DND-41 (cell line): ENCODE data around the gene MAMSTR.

Experiments used
- EZH2 ChIP-seq: IDR thresholded peaks from 3 replicates; pipeline ENCODE4 v1.6.1; 2012; ENCODE audit warnings: borderline replicate concordance, low read depth, mild to moderate bottlenecking, moderate library complexity, low read length, inconsistent platforms; ENCODE audit not compliant: severe bottlenecking
- TF ChIP-seq, protein P1 (sequence below): IDR thresholded peaks from 2 replicates; pipeline ENCODE4 v1.5.1; 2012; ENCODE audit warnings: borderline replicate concordance, low read length, moderate library complexity, mild to moderate bottlenecking; ENCODE audit not compliant: poor library complexity, severe bottlenecking; ENCODE audit errors: extremely low read depth

DNA sequence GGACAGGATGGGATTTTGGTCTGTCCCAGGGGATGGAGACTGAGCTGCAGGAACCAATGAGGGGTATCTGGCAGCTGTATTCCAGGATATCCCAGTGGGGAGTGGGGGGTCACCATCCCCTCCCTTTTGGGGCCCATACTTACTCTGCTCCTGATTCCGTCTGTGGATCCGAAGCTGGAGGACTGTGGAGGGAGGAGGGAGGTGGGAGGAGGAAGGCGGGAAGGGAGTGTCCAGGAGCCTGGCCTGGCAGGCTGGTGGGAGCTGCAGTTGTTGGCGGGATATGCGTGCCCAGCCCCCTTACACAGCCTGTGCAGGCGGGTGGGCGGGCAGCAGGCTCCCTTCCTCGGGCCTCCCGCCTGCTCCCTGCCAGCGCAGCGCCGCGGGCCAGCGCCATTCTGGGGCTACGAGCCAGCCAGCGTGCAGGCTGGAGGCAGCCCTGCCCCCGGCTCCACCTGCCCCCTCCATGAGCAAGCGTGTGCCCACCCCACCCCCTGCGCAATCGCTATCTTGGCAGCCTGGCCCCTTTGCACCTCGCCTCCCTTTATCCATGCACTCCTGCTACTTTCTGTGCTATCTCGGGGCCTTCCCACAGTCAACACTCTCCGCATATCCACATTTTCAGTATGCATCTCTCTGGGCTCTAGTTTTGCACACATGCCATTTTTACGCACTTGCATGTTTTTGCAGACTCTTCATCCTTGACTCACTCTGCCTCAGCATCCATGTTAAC is 2.8 kb downstream of the MAMSTR start:
- TF ChIP-seq, protein P1, sequence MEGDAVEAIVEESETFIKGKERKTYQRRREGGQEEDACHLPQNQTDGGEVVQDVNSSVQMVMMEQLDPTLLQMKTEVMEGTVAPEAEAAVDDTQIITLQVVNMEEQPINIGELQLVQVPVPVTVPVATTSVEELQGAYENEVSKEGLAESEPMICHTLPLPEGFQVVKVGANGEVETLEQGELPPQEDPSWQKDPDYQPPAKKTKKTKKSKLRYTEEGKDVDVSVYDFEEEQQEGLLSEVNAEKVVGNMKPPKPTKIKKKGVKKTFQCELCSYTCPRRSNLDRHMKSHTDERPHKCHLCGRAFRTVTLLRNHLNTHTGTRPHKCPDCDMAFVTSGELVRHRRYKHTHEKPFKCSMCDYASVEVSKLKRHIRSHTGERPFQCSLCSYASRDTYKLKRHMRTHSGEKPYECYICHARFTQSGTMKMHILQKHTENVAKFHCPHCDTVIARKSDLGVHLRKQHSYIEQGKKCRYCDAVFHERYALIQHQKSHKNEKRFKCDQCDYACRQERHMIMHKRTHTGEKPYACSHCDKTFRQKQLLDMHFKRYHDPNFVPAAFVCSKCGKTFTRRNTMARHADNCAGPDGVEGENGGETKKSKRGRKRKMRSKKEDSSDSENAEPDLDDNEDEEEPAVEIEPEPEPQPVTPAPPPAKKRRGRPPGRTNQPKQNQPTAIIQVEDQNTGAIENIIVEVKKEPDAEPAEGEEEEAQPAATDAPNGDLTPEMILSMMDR, result no peak
- no peak for TF ChIP-seq EZH2
